SK-N-SH (cell line): ENCODE results near the gene FRZB. TPM values are rescaled to one million over a fixed set of nuclear protein-coding genes. Genes with fewer than 3 reads are reported as not detected.

Experiments
- CTCF ChIA-PET: fragments of 300-600, 350-600 bp; formaldehyde crosslinking; extraction: SDS; loops from one replicate; lab custom pipeline; 2021; lab: Yijun Ruan, JAX
- POLR2A ChIA-PET: fragments of 350-600 bp; sonication (Branson Sonifier 250); formaldehyde crosslinking; extraction: SDS; loops from one replicate; lab custom pipeline; 2020; ENCODE audit warnings: antibody characterized with exemption, inconsistent platforms; lab: Yijun Ruan, JAX
- DNase-seq: peaks from one replicate; pipeline ENCODE4 v3.0.0; 2012
- H2AFZ ChIP-seq: fragments of 200-600 bp; sonication (generic); 2 replicates; pipeline ENCODE4 v1.8.1; 2016; ENCODE audit warnings: antibody characterized with exemption, mild to moderate bottlenecking, low read depth
- H3F3A ChIP-seq: fragments of 200-600 bp; sonication (generic); replicated peaks from 2 replicates; pipeline ENCODE3; 2016; ENCODE audit warnings: antibody characterized with exemption, mild to moderate bottlenecking; ENCODE audit not compliant: insufficient read depth
- H3K27ac ChIP-seq, 2 experiments: fragments of 200-500 bp in 1 of 2; fragments of 200-600 bp in 1 of 2; sonication (Bioruptor generic) in 1 of 2; sonication (generic), shearing (Covaris generic) in 1 of 2; 2 replicates each; pipeline versions ENCODE4 v1.5.1 to v1.6.1; 2014 to 2016; ENCODE audit warnings: low read depth in 2 of 2, inconsistent platforms in 1 of 2, low read length in 1 of 2, mild to moderate bottlenecking in 1 of 2, mixed read lengths in 1 of 2
- H3K27me3 ChIP-seq: fragments of 200-600 bp; sonication (generic), shearing (Covaris generic); 2 replicates; pipeline ENCODE4 v1.6.1; 2016; ENCODE audit warnings: mixed run types; ENCODE audit not compliant: insufficient read depth
- H3K36me3 ChIP-seq, 2 experiments: fragments of 200-500 bp in 1 of 2; fragments of 200-600 bp in 1 of 2; sonication (Bioruptor generic) in 1 of 2; sonication (generic) in 1 of 2; replicated peaks in 1 of 2; 2 replicates each; pipeline versions ENCODE3 to v1.5.1; 2014 to 2016; ENCODE audit warnings: low read length in 1 of 2, mild to moderate bottlenecking in 1 of 2; ENCODE audit not compliant: insufficient read depth in 2 of 2, control insufficient read depth in 1 of 2
- H3K4me1 ChIP-seq, 2 experiments: fragments of 200-500 bp in 1 of 2; fragments of 200-600 bp in 1 of 2; sonication (Bioruptor generic) in 1 of 2; sonication (generic), shearing (Covaris generic) in 1 of 2; 2 replicates each; pipeline versions ENCODE4 v1.5.1 to v1.6.1; 2014 to 2016; ENCODE audit warnings: low read depth in 1 of 2, low read length in 1 of 2, mixed run types in 1 of 2; ENCODE audit not compliant: insufficient read depth in 2 of 2, control insufficient read depth in 1 of 2
- H3K4me2 ChIP-seq: fragments of 200-600 bp; sonication (generic), shearing (Covaris generic); 2 replicates; pipeline ENCODE4 v1.6.1; 2017; ENCODE audit warnings: mixed run types
- H3K4me3 ChIP-seq, 2 experiments: fragments of 200-500 bp in 1 of 2; fragments of 200-600 bp in 1 of 2; sonication (Bioruptor generic) in 1 of 2; sonication (generic), shearing (Covaris generic) in 1 of 2; 2 replicates each; pipeline versions ENCODE4 v1.5.1 to v1.8.1; 2014 to 2016; ENCODE audit warnings: low read depth in 2 of 2, inconsistent platforms in 1 of 2, low read length in 1 of 2, mild to moderate bottlenecking in 1 of 2, mixed read lengths in 1 of 2, moderate library complexity in 1 of 2
- H3K79me2 ChIP-seq: fragments of 200-600 bp; sonication (generic); 2 replicates; pipeline ENCODE4 v1.8.1; 2017; ENCODE audit warnings: mild to moderate bottlenecking; ENCODE audit not compliant: insufficient read depth
- H3K9ac ChIP-seq: fragments of 200-600 bp; sonication (generic); 2 replicates; pipeline ENCODE4 v1.6.1; 2017; ENCODE audit warnings: mixed run types
- H3K9me2 ChIP-seq: fragments of 200-600 bp; sonication (generic); 2 replicates; pipeline ENCODE4 v1.6.1; 2017; ENCODE audit warnings: mixed run types
- H3K9me3 ChIP-seq: fragments of 200-600 bp; sonication (generic); 2 replicates; pipeline ENCODE4 v1.6.1; 2017; ENCODE audit warnings: mixed run types, mild to moderate bottlenecking, moderate library complexity
- H4K20me1 ChIP-seq: fragments of 200-600 bp; sonication (generic); 2 replicates; pipeline ENCODE4 v1.6.1; 2017; ENCODE audit warnings: mild to moderate bottlenecking, mixed run types; ENCODE audit not compliant: insufficient read depth
- ELF1 ChIP-seq: IDR thresholded peaks from 2 replicates; pipeline ENCODE4 v1.4.0; 2012
- EP300 ChIP-seq, 2 experiments: IDR thresholded peaks; 2 replicates each; pipeline versions ENCODE4 v1.4.0 to v1.6.1; 2012; ENCODE audit warnings: borderline replicate concordance in 1 of 2, low read depth in 1 of 2, low read length in 1 of 2
- FOSL2 ChIP-seq: IDR thresholded peaks from 2 replicates; pipeline ENCODE4 v1.4.0; 2012; ENCODE audit warnings: low read depth, mild to moderate bottlenecking, moderate library complexity, borderline replicate concordance
- FOXJ3 ChIP-seq: sonication (generic); formaldehyde crosslinking; IDR thresholded peaks from 2 replicates; pipeline ENCODE4 v1.5.1; 2020; ENCODE audit warnings: mild to moderate bottlenecking, missing genetic modification reagents
- FOXM1 ChIP-seq: IDR thresholded peaks from 2 replicates; pipeline ENCODE4 v1.4.0; 2012; ENCODE audit warnings: low read depth, mild to moderate bottlenecking
- GABPA ChIP-seq: IDR thresholded peaks from 2 replicates; pipeline ENCODE4 v1.4.0; 2012; ENCODE audit warnings: low read depth, mild to moderate bottlenecking
- MXI1 ChIP-seq: IDR thresholded peaks from 2 replicates; pipeline ENCODE4 v1.6.1; 2012; ENCODE audit warnings: mild to moderate bottlenecking, low read depth, low read length, improper control_type of control experiment
- NFIC ChIP-seq: IDR thresholded peaks from 2 replicates; pipeline ENCODE4 v1.4.0; 2012; ENCODE audit warnings: borderline replicate concordance
- NRF1 ChIP-seq: IDR thresholded peaks from 2 replicates; pipeline ENCODE4 v1.6.1; 2012; ENCODE audit warnings: low read depth, mild to moderate bottlenecking, low read length
- POLR2AphosphoS5 ChIP-seq: IDR thresholded peaks from 2 replicates; pipeline ENCODE4 v1.6.1; 2012; ENCODE audit warnings: low read depth, low read length
- SIN3A ChIP-seq: IDR thresholded peaks from 2 replicates; pipeline ENCODE4 v1.6.1; 2012; ENCODE audit warnings: low read depth, mild to moderate bottlenecking, low read length, moderate library complexity, borderline replicate concordance
- SMC3 ChIP-seq: IDR thresholded peaks from 2 replicates; pipeline ENCODE4 v1.6.1; 2012; ENCODE audit warnings: low read depth, low read length, improper control_type of control experiment
- TAF1 ChIP-seq: IDR thresholded peaks from 2 replicates; pipeline ENCODE4 v1.6.1; 2012; ENCODE audit warnings: low read depth, mild to moderate bottlenecking, low read length, moderate library complexity, borderline replicate concordance
- TEAD4 ChIP-seq: IDR thresholded peaks from 2 replicates; pipeline ENCODE4 v1.4.0; 2012; ENCODE audit warnings: mild to moderate bottlenecking, borderline replicate concordance; ENCODE audit not compliant: insufficient read depth
- YY1 ChIP-seq: IDR thresholded peaks from 2 replicates; pipeline ENCODE4 v1.4.0; 2012; ENCODE audit warnings: low read depth, mild to moderate bottlenecking
- WGBS: methylation state at CpG from one replicate; pipeline ENCODE4 v1.1.6; 2017; ENCODE audit warnings: low lambda C conversion rate; 5-methylcytosine and 5-hydroxymethylcytosine counted together
- polyA plus RNA-seq, 3 experiments: library from polyadenylated mRNA; depleted of rRNA; stranded (reverse); fragments of >200 nt; gene quantifications; 2 replicates each; pipeline ENCODE4 v1.2.3, GENCODE V29; 2012
- TF ChIP-seq, protein P1 (sequence below): IDR thresholded peaks from 2 replicates; pipeline ENCODE4; 2012
- TF ChIP-seq, protein P2 (sequence below): IDR thresholded peaks from 2 replicates; pipeline ENCODE4 v1.4.0; 2012; ENCODE audit warnings: low read depth
- TF ChIP-seq, protein P3 (sequence below): IDR thresholded peaks from 2 replicates; pipeline ENCODE4 v1.4.0; 2012; ENCODE audit warnings: low read depth, borderline replicate concordance
- TF ChIP-seq, protein P4 (sequence below): fragments of 150-350 bp; IDR thresholded peaks from 2 replicates; pipeline ENCODE4 v1.6.1; 2016; ENCODE audit warnings: mild to moderate bottlenecking, low read depth, low read length

Gene FRZB
- polyA plus RNA-seq, 1 of the 3 experiments (the other 2 are of a cell fraction): 3.5 TPM

DNA sequence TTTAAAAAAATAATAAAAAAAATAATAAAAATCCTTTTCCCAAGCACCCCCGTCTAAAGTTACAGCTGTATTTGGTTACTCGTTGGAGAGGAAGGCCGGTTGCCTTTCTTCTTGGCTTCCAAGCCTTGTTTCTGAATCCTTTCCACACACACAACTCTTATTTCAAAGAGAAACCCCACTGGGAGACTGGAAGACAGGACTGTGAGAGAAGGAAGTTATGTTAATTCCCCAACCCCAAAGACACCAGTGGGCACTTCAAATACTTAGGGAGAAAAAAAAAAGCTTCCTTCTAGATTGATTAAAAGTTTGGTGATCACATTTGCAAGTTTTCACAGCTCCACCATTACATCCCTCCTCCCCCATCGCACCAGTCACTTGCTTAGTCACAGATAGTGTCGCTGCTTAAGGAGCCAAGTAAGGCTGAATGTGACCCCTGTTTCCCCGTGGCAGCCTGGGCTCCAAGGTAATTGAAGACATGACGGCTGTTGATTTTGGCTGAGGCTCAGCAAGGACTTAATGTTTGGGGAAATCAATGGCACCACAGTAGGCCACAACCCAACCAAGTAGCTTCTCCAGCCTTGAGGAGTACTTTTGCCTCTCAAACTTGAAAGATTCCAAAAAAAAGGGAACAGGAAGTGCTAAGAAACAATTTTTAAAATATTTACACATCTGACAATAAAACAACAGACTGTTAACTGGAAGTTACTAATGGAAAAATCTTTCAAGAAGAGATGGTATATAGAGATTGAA lies 40.8 kb upstream of the FRZB start:
- H3K4me2 ChIP-seq: no peak overlapping the region
- ChIA-PET POLR2A (no interaction called here), CTCF (interaction anchor here (1.0 to 2.0 kb wide), 4 partner anchors 15 to 94 kb away, joined by 3 to 5 read pairs (median 3); no protein-coding TSS in a partner anchor)
- H3K4me1 ChIP-seq: no peaks in the 10 kb centered on the region; a peak in 1 of 4 replicates
- peaks cover 24% of the 10 kb centered on the region for H3F3A ChIP-seq
- no peaks in the 10 kb centered on the region for H3K79me2 ChIP-seq
- H4K20me1 ChIP-seq: no peaks in the 10 kb centered on the region
- no peaks in the 10 kb centered on the region for H3K9me3 ChIP-seq
- no peak overlapping the region for H3K27ac ChIP-seq
- DNase-seq: no peak
- H3K9ac ChIP-seq: no peak overlapping the region
- H3K27me3 ChIP-seq: no peaks in the 10 kb centered on the region
- no peak overlapping the region for H3K4me3 ChIP-seq
- 92% methylated on average over 7 of the region's 7 CpGs for WGBS
- H2AFZ ChIP-seq: no peak overlapping the region
- H3K9me2 ChIP-seq: no peaks in the 10 kb centered on the region
- peaks cover 27 to 36% of the 10 kb centered on the region in 2 experiments for H3K36me3 ChIP-seq
- TF ChIP-seq SIN3A (no peak), EP300 (IDR thresholded peaks at IDR 0.05; ENCODE audit: borderline replicate concordance in 1 of 2, low read depth in 1 of 2, low read length in 1 of 2) (no peak), SMC3 (no peak), MXI1 (no peak), FOXJ3 (no peak), POLR2AphosphoS5 (no peak), FOXM1 (no peak), YY1 (no peak)
- TF ChIP-seq, protein P1, sequence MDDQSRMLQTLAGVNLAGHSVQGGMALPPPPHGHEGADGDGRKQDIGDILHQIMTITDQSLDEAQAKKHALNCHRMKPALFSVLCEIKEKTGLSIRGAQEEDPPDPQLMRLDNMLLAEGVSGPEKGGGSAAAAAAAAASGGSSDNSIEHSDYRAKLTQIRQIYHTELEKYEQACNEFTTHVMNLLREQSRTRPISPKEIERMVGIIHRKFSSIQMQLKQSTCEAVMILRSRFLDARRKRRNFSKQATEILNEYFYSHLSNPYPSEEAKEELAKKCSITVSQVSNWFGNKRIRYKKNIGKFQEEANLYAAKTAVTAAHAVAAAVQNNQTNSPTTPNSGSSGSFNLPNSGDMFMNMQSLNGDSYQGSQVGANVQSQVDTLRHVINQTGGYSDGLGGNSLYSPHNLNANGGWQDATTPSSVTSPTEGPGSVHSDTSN: no peak

DNA sequence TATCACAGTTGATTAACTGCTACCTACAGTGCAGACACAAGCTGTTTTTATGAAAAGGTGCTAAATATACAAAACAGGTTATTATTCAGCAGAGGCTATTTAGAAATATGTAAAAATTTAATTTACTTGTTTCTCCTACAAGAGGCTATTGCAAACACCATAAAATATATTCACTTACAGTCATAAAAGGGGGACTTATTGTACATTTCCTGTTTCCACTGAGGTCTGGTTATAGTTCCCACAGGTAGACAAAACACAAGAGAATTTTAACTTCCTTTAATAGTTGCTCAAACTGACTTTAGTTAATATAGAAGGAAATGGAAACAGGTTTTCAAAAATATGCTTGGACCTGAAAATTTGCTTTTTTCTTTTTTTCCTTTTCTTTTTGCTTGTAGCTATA lies 40.0 kb upstream of the FRZB start:
- Histone ChIP-seq H2AFZ (no peak overlapping the region), H3K9me2 (no peaks in the 10 kb centered on the region), H3K27ac (no peak overlapping the region), H3K9ac (no peak overlapping the region), H3K36me3 (peaks cover 20 to 32% of the 10 kb centered on the region in 2 experiments), H3K79me2 (no peaks in the 10 kb centered on the region), H4K20me1 (no peaks in the 10 kb centered on the region), H3K27me3 (no peaks in the 10 kb centered on the region), H3F3A (peaks cover 22% of the 10 kb centered on the region), H3K4me1 (no peaks in the 10 kb centered on the region), H3K9me3 (no peaks in the 10 kb centered on the region), H3K4me2 (no peak overlapping the region), H3K4me3 (no peak overlapping the region)
- TF ChIP-seq, protein P2, sequence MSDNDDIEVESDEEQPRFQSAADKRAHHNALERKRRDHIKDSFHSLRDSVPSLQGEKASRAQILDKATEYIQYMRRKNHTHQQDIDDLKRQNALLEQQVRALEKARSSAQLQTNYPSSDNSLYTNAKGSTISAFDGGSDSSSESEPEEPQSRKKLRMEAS: no peak
- TF ChIP-seq TEAD4 (no peak), NRF1 (no peak), GABPA (no peak), TAF1 (no peak), FOSL2 (no peak), MXI1 (no peak), ELF1 (no peak), NFIC (no peak)
- TF ChIP-seq, protein P3, sequence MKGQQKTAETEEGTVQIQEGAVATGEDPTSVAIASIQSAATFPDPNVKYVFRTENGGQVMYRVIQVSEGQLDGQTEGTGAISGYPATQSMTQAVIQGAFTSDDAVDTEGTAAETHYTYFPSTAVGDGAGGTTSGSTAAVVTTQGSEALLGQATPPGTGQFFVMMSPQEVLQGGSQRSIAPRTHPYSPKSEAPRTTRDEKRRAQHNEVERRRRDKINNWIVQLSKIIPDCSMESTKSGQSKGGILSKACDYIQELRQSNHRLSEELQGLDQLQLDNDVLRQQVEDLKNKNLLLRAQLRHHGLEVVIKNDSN: no peak
- TF ChIP-seq, protein P4, sequence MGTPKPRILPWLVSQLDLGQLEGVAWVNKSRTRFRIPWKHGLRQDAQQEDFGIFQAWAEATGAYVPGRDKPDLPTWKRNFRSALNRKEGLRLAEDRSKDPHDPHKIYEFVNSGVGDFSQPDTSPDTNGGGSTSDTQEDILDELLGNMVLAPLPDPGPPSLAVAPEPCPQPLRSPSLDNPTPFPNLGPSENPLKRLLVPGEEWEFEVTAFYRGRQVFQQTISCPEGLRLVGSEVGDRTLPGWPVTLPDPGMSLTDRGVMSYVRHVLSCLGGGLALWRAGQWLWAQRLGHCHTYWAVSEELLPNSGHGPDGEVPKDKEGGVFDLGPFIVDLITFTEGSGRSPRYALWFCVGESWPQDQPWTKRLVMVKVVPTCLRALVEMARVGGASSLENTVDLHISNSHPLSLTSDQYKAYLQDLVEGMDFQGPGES: no peak
- DNase-seq: no peak
- CTCF ChIA-PET: interaction anchor here (1.3 to 2.0 kb wide), 3 partner anchors 14 to 93 kb away, joined by 3 to 5 read pairs (median 3); no protein-coding TSS in a partner anchor
- POLR2A ChIA-PET: no interaction called here
